Measurements from ENCODE around the gene ABHD17A. TPM values are rescaled to one million over a fixed set of nuclear protein-coding genes. Genes with fewer than 3 reads are reported as not detected.

Gene ABHD17A
- total RNA-seq, 1 experiment from 2014 or later = 47.5 TPM

DNA sequence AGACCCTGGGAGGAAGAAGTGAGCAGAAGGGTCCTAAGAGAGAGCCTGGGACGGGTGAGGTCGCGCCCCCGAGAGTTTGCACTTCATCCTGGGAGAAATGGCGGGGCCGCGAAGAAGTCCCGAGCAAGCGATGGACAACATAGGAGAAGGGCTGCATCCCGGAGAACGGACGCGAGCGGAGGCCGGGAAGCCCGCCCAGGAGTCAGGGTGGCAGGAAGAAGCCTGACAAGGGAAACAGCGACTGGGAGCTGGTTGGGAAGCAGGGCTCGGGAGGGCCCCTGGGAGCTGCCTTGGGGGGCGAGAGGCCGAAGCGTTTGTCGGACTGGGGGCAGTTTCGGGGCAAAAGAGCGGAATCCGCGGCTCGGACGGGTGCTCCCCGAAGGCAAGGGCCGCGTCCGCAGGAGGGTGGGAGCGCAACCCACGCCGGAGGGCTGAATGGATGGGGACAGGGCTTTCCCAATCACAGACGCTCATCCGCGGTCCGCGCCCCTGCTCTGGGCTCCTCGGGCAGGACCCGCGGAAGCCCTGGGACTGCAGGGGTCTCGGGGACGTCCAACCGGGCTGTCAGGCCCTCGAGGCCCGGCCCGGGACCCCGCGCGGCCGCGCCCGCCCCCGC lies 469 bp downstream of the ABHD17A start:
- peak overlapping the region; percentile 66 for H3K9ac ChIP-seq (ENCODE audit: extremely low read depth, insufficient read length, low read length)
- Mint-ChIP-seq H3K36me3 (ENCODE audit: insufficient read depth in 1 of 3, low read depth in 3 of 3) (0 out of 7 replicates have a peak, but pooled peaks cover 0 to 4% (median 0%) of the 10 kb centered on the region in 3 experiments), H3K4me3 (peak overlapping the region; percentile 91 to 95), H3K4me1 (peaks cover 33 to 34% of the 10 kb centered on the region in 2 experiments), H3K27me3 (ENCODE audit: low read depth) (peaks cover 2% of the 10 kb centered on the region; the same call in 1 of the 2 replicates), H3K27ac (peak overlapping the region in 2 of 3 experiments; percentile 65 to 74; a peak in 4 of 7 replicates), H3K9me3 (no peaks in the 10 kb centered on the region; a peak in 1 of 5 replicates)
- H3K9me3 ChIP-seq (ENCODE audit: control insufficient read depth, low read depth, low read length) = no peaks in the 10 kb centered on the region
- H4K91ac ChIP-seq (ENCODE audit: insufficient read length, low read depth, low read length) = no peak overlapping the region
- no peak overlapping the region for H2BK12ac ChIP-seq (ENCODE audit: insufficient read length, low read depth, low read length)
- peak; percentile 30 for DNase-seq
- no peak overlapping the region for H2AFZ ChIP-seq (ENCODE audit: low read length)
- H3K79me2 ChIP-seq (ENCODE audit: insufficient read depth, low read length) = peaks cover 12% of the 10 kb centered on the region; the same call in 1 of the 2 replicates
- H3K14ac ChIP-seq (ENCODE audit: insufficient read depth, low read length) = peak overlapping the region; percentile 77; the same call in 1 of the 2 replicates
- peaks cover 9% of the 10 kb centered on the region for H3K23me2 ChIP-seq (ENCODE audit: insufficient read length, low read depth, low read length, poor library complexity, severe bottlenecking)
- TF ChIP-seq CTCF (conservative IDR thresholded peaks at IDR 0.05) = no peak
- no peak overlapping the region for H2BK20ac ChIP-seq (ENCODE audit: low read depth, low read length, poor library complexity, severe bottlenecking)
- peaks cover 23% of the 10 kb centered on the region for H3K79me1 ChIP-seq (ENCODE audit: insufficient read depth, low read depth, low read length, poor library complexity, severe bottlenecking)
- no peak overlapping the region for H3K27ac ChIP-seq (ENCODE audit: insufficient read length, low read depth, low read length)
- no peak overlapping the region for H3K56ac ChIP-seq (ENCODE audit: insufficient read length, low read depth, low read length)
- H3T11ph ChIP-seq (ENCODE audit: low read length) = no peak overlapping the region
- H2BK5ac ChIP-seq (ENCODE audit: insufficient read length, low read length) = no peak overlapping the region
- no peaks in the 10 kb centered on the region for H3K27me3 ChIP-seq (ENCODE audit: insufficient read depth, low read length)
- peaks cover 11% of the 10 kb centered on the region; the same call in 1 of the 2 replicates for H3K4me1 ChIP-seq (ENCODE audit: insufficient read depth, low read length)
- no peak overlapping the region for H3K4ac ChIP-seq (ENCODE audit: low read depth, low read length)
- no peak overlapping the region for H2AK5ac ChIP-seq (ENCODE audit: insufficient read length, low read length)
- H4K8ac ChIP-seq (replicated peaks; ENCODE audit: insufficient read length, low read depth, low read length) = no peak overlapping the region
- H4K5ac ChIP-seq (ENCODE audit: insufficient read length, low read depth, low read length) = no peak overlapping the region
- no peak overlapping the region for H3K18ac ChIP-seq (ENCODE audit: insufficient read length, low read depth, low read length)
- no CpG with 5 or more reads among the region's 56 CpGs for WGBS (ENCODE audit: extremely low coverage, insufficient read length, low lambda C conversion rate)
- peak overlapping the region; percentile 23 for H2BK120ac ChIP-seq (ENCODE audit: low read depth, low read length, poor library complexity, severe bottlenecking)
- peak overlapping the region; percentile 74 for H3K4me2 ChIP-seq (ENCODE audit: insufficient read depth, insufficient read length, low read length)
- H4K20me1 ChIP-seq (ENCODE audit: control insufficient read depth, insufficient read depth, insufficient read length) = no peaks in the 10 kb centered on the region
- H2BK15ac ChIP-seq (ENCODE audit: low read depth, low read length) = no peak overlapping the region
- no peak overlapping the region for H3K23ac ChIP-seq (ENCODE audit: insufficient read length, low read depth, low read length)
